Measurements from ENCODE around the gene LYPD6B.

Gene LYPD6B

GRCh38 chr2:149156971-149157740 is 118.7 kb downstream of the LYPD6B start:
- DNase-seq, result no peak

- no peak for DNase-seq
Measured at GRCh38 chr2:149158957-149159356, 120.5 kb downstream of the LYPD6B start.

- no peak for DNase-seq
Measured at GRCh38 chr2:149160195-149160594, 121.7 kb downstream of the LYPD6B start.

GRCh38 chr2:149160701-149161217 is 122.3 kb downstream of the LYPD6B start:
- no peak for DNase-seq

GRCh38 chr2:149161481-149162225 is 123.2 kb downstream of the LYPD6B start:
- peak in 1 of 58 donors; percentile 3 for DNase-seq

- no peak for DNase-seq
Measured at GRCh38 chr2:149164296-149164695, 125.8 kb downstream of the LYPD6B start.

- no peak for DNase-seq
Measured at GRCh38 chr2:149164827-149165226, 126.3 kb downstream of the LYPD6B start.

- DNase-seq, result no peak
Measured at GRCh38 chr2:149167001-149167780, 128.7 kb downstream of the LYPD6B start.

GRCh38 chr2:149167941-149168340 is 129.4 kb downstream of the LYPD6B start:
- DNase-seq, result no peak

- peak in 1 of 58 donors; percentile 6 for DNase-seq
Measured at GRCh38 chr2:149169656-149170055, 131.2 kb downstream of the LYPD6B start.

GRCh38 chr2:149170156-149170555 is 131.7 kb downstream of the LYPD6B start:
- no peak for DNase-seq

GRCh38 chr2:149170911-149171310 is 132.4 kb downstream of the LYPD6B start:
- no peak for DNase-seq

GRCh38 chr2:149173220-149173619 is 134.7 kb downstream of the LYPD6B start:
- DNase-seq, result no peak

GRCh38 chr2:149175956-149176355 is 137.5 kb downstream of the LYPD6B start:
- DNase-seq, result no peak

GRCh38 chr2:149178612-149179011 is 140.1 kb downstream of the LYPD6B start:
- no peak for DNase-seq

- DNase-seq, result no peak
Measured at GRCh38 chr2:149180226-149180875, 141.9 kb downstream of the LYPD6B start.

GRCh38 chr2:149183187-149183586 is 144.7 kb downstream of the LYPD6B start:
- DNase-seq, result no peak

- DNase-seq, result no peak
Measured at GRCh38 chr2:149184991-149185390, 146.5 kb downstream of the LYPD6B start.

GRCh38 chr2:149185942-149186490 is 147.5 kb downstream of the LYPD6B start:
- no peak for DNase-seq

GRCh38 chr2:149187057-149187456 is 148.6 kb downstream of the LYPD6B start:
- no peak for DNase-seq

- no peak for DNase-seq
Measured at GRCh38 chr2:149188291-149188690, 149.8 kb downstream of the LYPD6B start.

Data from anterior cingulate cortex (tissue), 58 donors.